GM23338 (cell line): ENCODE results near the gene GALNT13. TPM values are rescaled to one million over a fixed set of nuclear protein-coding genes. Genes with fewer than 3 reads are reported as not detected.

ENCODE experiments used
- ATAC-seq: fragments of 200-7000 bp; cut with Tn5 transposase; 3 replicates; pipeline ENCODE4 v1.9.1; 2020
- DNase-seq: peaks from one replicate; pipeline ENCODE4 v3.0.0-alpha.2; 2015; ENCODE audit warnings: low spot score
- H2AFZ ChIP-seq: fragments of 200-600 bp; sonication (generic); 2 replicates; pipeline ENCODE4 v1.8.0; 2016; ENCODE audit warnings: antibody characterized with exemption, mild to moderate bottlenecking, moderate library complexity
- H3F3A ChIP-seq: fragments of 200-600 bp; sonication (generic); replicated peaks from 2 replicates; pipeline ENCODE4 v1.8.0; 2017; ENCODE audit warnings: antibody characterized with exemption, mixed run types, low read depth
- H3K27ac ChIP-seq: fragments of 200-600 bp; sonication (generic); 2 replicates; pipeline ENCODE4 v1.6.1; 2016; ENCODE audit warnings: low read depth
- H3K27me3 ChIP-seq: fragments of 200-600 bp; sonication (generic); 2 replicates; pipeline ENCODE4 v1.8.0; 2016; ENCODE audit warnings: mild to moderate bottlenecking, mixed run types, moderate library complexity; ENCODE audit not compliant: insufficient read depth
- H3K36me3 ChIP-seq: fragments of 200-600 bp; sonication (generic); 2 replicates; pipeline ENCODE4 v1.8.0; 2016; ENCODE audit warnings: mild to moderate bottlenecking; ENCODE audit not compliant: insufficient read depth
- H3K4me1 ChIP-seq: fragments of 200-600 bp; sonication (generic); 2 replicates; pipeline ENCODE4 v1.8.0; 2016; ENCODE audit warnings: mild to moderate bottlenecking, moderate library complexity; ENCODE audit not compliant: insufficient read depth
- H3K4me2 ChIP-seq: fragments of 200-600 bp; sonication (generic); 2 replicates; pipeline ENCODE4 v1.7.1; 2017; ENCODE audit warnings: mixed run types
- H3K4me3 ChIP-seq: fragments of 200-600 bp; sonication (generic); 2 replicates; pipeline ENCODE4 v1.6.1; 2016; ENCODE audit warnings: mixed run types
- H3K79me2 ChIP-seq: fragments of 200-600 bp; sonication (generic); replicated peaks from 2 replicates; pipeline ENCODE4 v1.8.0; 2017; ENCODE audit warnings: mild to moderate bottlenecking; ENCODE audit not compliant: insufficient read depth
- H3K9me2 ChIP-seq: fragments of 200-600 bp; sonication (generic); 2 replicates; pipeline ENCODE4 v1.8.0; 2017; ENCODE audit not compliant: insufficient read depth
- H4K20me1 ChIP-seq: fragments of 200-600 bp; sonication (generic); replicated peaks from 2 replicates; pipeline ENCODE4 v1.8.0; 2017; ENCODE audit warnings: mild to moderate bottlenecking; ENCODE audit not compliant: insufficient read depth
- H3K27ac Mint-ChIP-seq: 2 replicates; pipeline ENCODE4 v1.8.0; 2020; ENCODE audit warnings: inconsistent platforms, mild to moderate bottlenecking, moderate library complexity, mixed read lengths
- H3K27me3 Mint-ChIP-seq: 3 replicates; pipeline ENCODE4 v1.8.0; 2022; ENCODE audit warnings: low read depth, mild to moderate bottlenecking, moderate library complexity, mixed read lengths, inconsistent platforms; ENCODE audit not compliant: insufficient read depth, poor library complexity
- H3K36me3 Mint-ChIP-seq: 3 replicates; pipeline ENCODE4 v1.8.0; 2021; ENCODE audit warnings: low read depth, mild to moderate bottlenecking, inconsistent platforms, moderate library complexity, mixed read lengths
- H3K4me1 Mint-ChIP-seq: 3 replicates; pipeline ENCODE4 v1.8.0; 2020; ENCODE audit warnings: mild to moderate bottlenecking, inconsistent platforms, mixed read lengths
- H3K4me3 Mint-ChIP-seq: 3 replicates; pipeline ENCODE4 v1.8.0; 2021; ENCODE audit warnings: moderate library complexity, mild to moderate bottlenecking, inconsistent platforms, mixed read lengths
- H3K9me3 Mint-ChIP-seq: 3 replicates; pipeline ENCODE4 v1.8.0; 2020; ENCODE audit warnings: moderate library complexity, mild to moderate bottlenecking, inconsistent platforms, mixed read lengths
- JUNB ChIP-seq: IDR thresholded peaks from one replicate; pipeline ENCODE4 v1.6.1; 2016; ENCODE audit warnings: antibody characterized with exemption; ENCODE audit not compliant: unreplicated experiment
- NANOG ChIP-seq: IDR thresholded peaks from 2 replicates; pipeline ENCODE4 v1.6.1; 2016; ENCODE audit warnings: antibody characterized with exemption, borderline replicate concordance
- POLR2AphosphoS5 ChIP-seq: IDR thresholded peaks from 2 replicates; pipeline ENCODE4 v1.6.1; 2016; ENCODE audit warnings: antibody characterized with exemption, low read depth
- STAT1 ChIP-seq: IDR thresholded peaks from one replicate; pipeline ENCODE4 v1.6.1; 2016; ENCODE audit warnings: antibody characterized with exemption; ENCODE audit not compliant: unreplicated experiment
- ZNF114 ChIP-seq: fragments of 250-450 bp; sonication (Bioruptor Pico); IDR thresholded peaks from 2 replicates; pipeline ENCODE4 v1.5.0; 2020; ENCODE audit warnings: mild to moderate bottlenecking, moderate library complexity
- polyA plus RNA-seq: library from polyadenylated mRNA; unstranded; fragments of >200 nt; fragmentation: Nextera tagmentation; extraction: Ambion mirVana; gene quantifications from 2 replicates; pipeline ENCODE4 v1.2.1, GENCODE V29; 2016
- total RNA-seq: library from RNA; depleted of rRNA; stranded (reverse); fragments of >200 nt; shearing (Covaris generic); gene quantifications from 2 replicates; pipeline ENCODE4 v1.2.3, GENCODE V29; 2014
- TF ChIP-seq, protein P1 (sequence below): fragments of 250-450 bp; sonication (Bioruptor Pico); IDR thresholded peaks from 2 replicates; pipeline ENCODE4 v1.5.0; 2020; ENCODE audit warnings: mild to moderate bottlenecking, moderate library complexity
- TF ChIP-seq, protein P2 (sequence below): IDR thresholded peaks from 2 replicates; pipeline ENCODE4 v1.6.1; 2016; ENCODE audit warnings: antibody characterized with exemption

The GALNT13 gene
- total and polyA plus RNA-seq, 2 experiments from 2014 or later: 3.5 to 5.2 TPM

DNA sequence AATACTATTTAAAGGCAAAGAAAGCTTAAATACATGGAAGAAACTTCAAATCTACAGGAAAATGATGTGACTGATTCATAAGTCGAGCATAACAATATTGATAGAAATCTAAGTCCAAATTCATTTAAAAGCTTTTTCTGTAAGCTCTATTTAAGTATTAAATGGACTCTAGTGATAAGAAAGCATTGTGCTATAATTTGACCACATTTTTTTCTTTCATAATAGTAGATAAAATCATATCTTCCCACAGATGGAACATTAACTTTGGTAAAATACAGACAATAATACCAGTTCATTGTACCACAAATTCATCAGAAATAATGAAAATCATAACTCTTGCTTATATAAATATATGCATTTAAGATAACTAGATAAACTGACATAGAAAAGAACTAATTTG, 366.5 kb downstream of the GALNT13 start (continued):
- TF ChIP-seq, protein P1, sequence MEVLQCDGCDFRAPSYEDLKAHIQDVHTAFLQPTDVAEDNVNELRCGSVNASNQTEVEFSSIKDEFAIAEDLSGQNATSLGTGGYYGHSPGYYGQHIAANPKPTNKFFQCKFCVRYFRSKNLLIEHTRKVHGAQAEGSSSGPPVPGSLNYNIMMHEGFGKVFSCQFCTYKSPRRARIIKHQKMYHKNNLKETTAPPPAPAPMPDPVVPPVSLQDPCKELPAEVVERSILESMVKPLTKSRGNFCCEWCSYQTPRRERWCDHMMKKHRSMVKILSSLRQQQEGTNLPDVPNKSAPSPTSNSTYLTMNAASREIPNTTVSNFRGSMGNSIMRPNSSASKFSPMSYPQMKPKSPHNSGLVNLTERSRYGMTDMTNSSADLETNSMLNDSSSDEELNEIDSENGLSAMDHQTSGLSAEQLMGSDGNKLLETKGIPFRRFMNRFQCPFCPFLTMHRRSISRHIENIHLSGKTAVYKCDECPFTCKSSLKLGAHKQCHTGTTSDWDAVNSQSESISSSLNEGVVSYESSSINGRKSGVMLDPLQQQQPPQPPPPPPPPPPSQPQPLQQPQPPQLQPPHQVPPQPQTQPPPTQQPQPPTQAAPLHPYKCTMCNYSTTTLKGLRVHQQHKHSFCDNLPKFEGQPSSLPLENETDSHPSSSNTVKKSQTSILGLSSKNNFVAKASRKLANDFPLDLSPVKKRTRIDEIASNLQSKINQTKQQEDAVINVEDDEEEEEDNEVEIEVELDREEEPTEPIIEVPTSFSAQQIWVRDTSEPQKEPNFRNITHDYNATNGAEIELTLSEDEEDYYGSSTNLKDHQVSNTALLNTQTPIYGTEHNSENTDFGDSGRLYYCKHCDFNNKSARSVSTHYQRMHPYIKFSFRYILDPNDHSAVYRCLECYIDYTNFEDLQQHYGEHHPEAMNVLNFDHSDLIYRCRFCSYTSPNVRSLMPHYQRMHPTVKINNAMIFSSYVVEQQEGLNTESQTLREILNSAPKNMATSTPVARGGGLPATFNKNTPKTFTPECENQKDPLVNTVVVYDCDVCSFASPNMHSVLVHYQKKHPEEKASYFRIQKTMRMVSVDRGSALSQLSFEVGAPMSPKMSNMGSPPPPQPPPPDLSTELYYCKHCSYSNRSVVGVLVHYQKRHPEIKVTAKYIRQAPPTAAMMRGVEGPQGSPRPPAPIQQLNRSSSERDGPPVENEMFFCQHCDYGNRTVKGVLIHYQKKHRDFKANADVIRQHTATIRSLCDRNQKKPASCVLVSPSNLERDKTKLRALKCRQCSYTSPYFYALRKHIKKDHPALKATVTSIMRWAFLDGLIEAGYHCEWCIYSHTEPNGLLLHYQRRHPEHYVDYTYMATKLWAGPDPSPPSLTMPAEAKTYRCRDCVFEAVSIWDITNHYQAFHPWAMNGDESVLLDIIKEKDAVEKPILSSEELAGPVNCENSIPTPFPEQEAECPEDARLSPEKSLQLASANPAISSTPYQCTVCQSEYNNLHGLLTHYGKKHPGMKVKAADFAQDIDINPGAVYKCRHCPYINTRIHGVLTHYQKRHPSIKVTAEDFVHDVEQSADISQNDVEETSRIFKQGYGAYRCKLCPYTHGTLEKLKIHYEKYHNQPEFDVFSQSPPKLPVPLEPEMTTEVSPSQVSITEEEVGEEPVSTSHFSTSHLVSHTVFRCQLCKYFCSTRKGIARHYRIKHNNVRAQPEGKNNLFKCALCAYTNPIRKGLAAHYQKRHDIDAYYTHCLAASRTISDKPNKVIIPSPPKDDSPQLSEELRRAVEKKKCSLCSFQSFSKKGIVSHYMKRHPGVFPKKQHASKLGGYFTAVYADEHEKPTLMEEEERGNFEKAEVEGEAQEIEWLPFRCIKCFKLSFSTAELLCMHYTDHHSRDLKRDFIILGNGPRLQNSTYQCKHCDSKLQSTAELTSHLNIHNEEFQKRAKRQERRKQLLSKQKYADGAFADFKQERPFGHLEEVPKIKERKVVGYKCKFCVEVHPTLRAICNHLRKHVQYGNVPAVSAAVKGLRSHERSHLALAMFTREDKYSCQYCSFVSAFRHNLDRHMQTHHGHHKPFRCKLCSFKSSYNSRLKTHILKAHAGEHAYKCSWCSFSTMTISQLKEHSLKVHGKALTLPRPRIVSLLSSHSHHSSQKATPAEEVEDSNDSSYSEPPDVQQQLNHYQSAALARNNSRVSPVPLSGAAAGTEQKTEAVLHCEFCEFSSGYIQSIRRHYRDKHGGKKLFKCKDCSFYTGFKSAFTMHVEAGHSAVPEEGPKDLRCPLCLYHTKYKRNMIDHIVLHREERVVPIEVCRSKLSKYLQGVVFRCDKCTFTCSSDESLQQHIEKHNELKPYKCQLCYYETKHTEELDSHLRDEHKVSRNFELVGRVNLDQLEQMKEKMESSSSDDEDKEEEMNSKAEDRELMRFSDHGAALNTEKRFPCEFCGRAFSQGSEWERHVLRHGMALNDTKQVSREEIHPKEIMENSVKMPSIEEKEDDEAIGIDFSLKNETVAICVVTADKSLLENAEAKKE (CRISPR knock-in tag): no peak
- TF ChIP-seq NANOG (no peak), ZNF114 (no peak), POLR2AphosphoS5 (no peak), STAT1 (no peak)
- TF ChIP-seq, protein P2, sequence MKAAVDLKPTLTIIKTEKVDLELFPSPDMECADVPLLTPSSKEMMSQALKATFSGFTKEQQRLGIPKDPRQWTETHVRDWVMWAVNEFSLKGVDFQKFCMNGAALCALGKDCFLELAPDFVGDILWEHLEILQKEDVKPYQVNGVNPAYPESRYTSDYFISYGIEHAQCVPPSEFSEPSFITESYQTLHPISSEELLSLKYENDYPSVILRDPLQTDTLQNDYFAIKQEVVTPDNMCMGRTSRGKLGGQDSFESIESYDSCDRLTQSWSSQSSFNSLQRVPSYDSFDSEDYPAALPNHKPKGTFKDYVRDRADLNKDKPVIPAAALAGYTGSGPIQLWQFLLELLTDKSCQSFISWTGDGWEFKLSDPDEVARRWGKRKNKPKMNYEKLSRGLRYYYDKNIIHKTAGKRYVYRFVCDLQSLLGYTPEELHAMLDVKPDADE: no peak

DNA sequence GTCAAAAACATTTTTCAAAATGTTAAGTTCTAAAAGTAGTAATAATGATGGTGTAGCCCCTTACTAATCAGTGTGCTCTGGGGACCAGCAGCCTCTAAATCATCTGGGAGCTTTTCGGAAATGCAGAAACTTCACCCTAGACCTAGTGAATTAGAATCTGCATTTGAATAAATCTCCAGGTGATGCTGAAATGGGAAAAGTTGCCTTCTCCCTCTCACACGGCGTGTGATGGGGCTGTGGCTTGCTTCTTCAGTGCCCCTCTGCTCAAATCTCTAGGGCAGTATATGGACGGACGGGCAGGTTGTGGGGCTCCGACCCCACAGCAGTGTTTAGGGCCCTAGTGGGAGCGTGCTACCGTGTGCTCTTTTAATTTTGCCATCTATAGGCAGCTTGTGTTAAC, 368.6 kb downstream of the GALNT13 start:
- no peaks in the 10 kb centered on the region for H3K27me3 ChIP-seq
- no peaks in the 10 kb centered on the region for H3K79me2 ChIP-seq
- no peaks in the 10 kb centered on the region for H3K36me3 ChIP-seq
- DNase-seq (no peak), ATAC-seq (peak; percentile 71)
- Mint-ChIP-seq H3K9me3 (no peaks in the 10 kb centered on the region; the same call in 2 of the 3 replicates), H3K27me3 (peaks cover 4% of the 10 kb centered on the region), H3K36me3 (no peaks in the 10 kb centered on the region), H3K27ac (peak overlapping the region; percentile 89), H3K4me3 (no peak overlapping the region), H3K4me1 (peaks cover 18% of the 10 kb centered on the region)
- no peak overlapping the region for H3K27ac ChIP-seq
- H3F3A ChIP-seq: no peaks in the 10 kb centered on the region
- H3K9me2 ChIP-seq: no peaks in the 10 kb centered on the region
- no peaks in the 10 kb centered on the region for H4K20me1 ChIP-seq
- 0 out of 2 replicates have a peak overlapping the region, but pooled peaks have one; percentile 43 for H2AFZ ChIP-seq
- H3K4me1 ChIP-seq: 0 out of 2 replicates have a peak, but pooled peaks cover 9% of the 10 kb centered on the region
- H3K4me3 ChIP-seq: no peak overlapping the region
- 0 out of 2 replicates have a peak overlapping the region, but pooled peaks have one; percentile 22 for H3K4me2 ChIP-seq
- no peak for TF ChIP-seq JUNB
- TF ChIP-seq, protein P1 (CRISPR knock-in tag): no peak
